Dedifferentiated amniotic fluid mesenchymal stem cell (primary cell): ENCODE measurements around the gene ZNF33B.
"Not testable (repeated sequence)": the region's sequence is repeated elsewhere in the genome, so short reads cannot be mapped to it uniquely, and the experiment has no call there.

Experiments
- DNase-seq: peaks from one replicate; pipeline ENCODE4 v3.0.0-alpha.2; 2016; ENCODE audit errors: extremely low spot score

Gene ZNF33B

DNA sequence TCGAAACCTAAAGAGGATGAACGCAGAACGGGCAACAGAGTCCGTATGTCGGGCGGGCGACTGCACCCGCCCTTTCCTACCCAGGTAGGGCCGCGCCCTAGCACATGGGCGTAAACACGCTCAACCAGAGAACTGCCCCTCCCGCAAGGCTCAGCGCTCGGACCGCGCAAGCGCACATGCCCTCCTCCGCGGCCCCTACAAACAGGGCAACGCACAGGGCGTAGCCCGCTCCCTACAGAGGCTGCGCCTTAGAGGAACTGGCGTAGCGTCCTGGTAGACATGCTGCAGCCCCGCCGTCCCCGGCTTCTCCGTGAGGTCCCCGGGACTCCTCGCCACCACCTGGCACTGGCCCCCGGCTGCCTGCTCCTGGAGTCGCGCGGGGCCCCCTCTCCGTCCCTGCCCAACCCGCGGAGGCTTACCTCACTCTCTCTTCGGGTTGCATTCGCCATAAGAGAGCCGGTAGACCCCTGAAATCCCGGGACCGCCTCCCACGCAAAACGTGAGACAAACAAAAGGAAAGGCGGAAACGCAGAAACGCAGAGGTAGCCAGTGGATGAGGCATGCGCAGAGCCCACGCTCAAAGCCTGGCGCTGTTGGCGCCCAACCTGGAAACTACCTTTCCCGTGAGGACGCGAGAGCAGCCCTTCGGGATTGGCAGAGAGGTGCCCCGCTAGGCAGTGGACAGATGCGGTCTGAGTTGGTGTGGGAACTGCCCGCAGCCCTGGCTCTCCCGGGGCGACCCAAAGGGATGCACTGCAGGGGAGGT lies at the start of gene ZNF33B:
Gene ZNF33B (minus strand): TSS at position 516 of the 766 bp plus-strand sequence. CDS start 1,642 bp downstream, outside the sequence.
- DNase-seq, result peak; percentile 79

DNA sequence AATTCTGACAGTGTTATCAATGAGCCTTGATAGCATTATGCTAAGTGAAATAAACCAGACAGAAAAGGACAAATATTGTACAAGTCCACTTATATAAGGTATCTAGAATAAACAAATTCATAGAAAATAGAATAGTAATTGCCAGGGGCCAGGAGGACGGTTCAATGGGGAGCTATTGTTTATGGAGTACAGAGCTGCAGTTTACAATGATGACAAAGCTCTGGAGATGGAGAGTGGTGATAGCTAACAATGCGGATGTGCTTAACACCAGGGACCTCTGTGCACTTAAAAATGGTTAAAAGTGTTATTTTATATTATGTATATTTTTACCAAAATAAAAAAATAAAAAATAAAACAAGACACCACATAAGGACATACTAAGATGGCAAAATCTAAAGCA lies 46.1 kb upstream of the ZNF33B start:
- no peak for DNase-seq

DNA sequence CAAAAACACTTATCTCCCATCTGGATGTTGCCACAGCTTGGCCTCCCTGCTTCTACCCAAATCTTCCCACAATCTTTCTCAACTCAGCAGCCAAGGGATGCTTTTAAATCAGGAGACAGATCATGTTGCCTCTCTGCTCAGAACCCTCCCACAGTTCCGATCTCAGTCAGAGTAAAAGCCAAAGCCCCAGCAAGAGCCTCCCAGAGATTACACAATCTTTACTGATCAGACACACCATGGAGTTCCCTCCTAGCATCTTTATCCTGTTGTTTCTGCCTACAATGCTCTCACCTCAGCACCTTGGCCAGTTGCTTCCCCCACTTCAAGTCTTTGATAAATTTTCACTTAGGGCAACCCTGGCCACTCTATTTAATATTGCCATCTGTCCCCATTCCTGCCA lies 41.9 kb upstream of the ZNF33B start:
- DNase-seq, result no peak

DNA sequence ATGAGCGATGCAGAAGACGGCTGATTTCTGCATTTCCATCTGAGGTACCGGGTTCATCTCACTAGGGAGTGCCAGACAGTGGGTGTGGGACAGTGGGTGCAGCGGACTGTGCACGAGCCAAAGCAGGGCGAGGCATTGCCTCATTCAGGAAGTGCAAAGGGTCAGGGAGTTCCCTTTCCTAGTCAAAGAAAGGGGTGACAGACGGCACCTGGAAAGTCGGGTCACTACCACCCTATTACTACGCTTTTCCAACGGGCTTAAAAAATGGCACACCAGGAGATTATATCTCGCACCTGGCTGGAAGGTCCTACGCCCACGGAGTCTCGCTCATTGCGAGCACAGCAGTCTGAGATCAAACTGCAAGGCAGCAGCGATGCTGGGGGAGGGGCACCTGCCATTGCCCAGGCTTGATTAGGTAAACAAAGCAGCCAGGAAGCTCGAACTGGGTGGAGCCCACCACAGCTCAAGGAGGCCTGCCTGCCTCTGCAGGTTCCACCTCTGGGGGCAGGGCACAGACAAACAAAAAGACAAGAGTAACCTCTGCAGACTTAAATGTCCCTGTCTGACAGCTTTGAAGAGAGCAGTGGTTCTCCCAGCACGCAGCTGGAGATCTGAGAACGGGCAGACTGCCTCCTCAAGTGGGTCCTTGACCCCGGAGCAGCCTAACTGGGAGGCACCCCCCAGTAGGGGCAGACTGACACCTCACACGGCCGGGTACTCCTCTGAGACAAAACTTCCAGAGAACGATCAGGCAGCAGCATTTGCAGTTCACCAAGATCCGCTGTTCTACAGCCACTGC lies 27.0 kb upstream of the ZNF33B start:
- not testable (repeated sequence) for DNase-seq

DNA sequence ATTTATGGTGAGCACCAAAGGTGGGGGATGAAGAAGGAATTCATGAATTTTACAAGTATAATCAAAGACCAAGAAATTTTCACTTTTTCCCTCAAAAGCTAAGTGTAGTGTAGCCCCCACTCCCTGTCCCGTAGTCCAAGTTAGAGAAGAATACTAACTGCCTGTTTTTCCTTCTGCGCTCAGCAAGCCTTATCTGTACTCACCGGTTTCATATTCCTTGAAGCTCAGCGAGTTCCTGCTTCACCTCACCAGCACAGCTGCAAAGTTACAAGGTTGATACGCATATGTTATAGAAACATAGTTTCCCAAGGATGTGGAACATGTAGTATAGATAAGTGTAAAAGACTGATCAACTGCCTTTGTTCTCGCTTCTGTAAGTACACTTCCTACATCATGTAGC lies 16.0 kb upstream of the ZNF33B start:
- no peak for DNase-seq

DNA sequence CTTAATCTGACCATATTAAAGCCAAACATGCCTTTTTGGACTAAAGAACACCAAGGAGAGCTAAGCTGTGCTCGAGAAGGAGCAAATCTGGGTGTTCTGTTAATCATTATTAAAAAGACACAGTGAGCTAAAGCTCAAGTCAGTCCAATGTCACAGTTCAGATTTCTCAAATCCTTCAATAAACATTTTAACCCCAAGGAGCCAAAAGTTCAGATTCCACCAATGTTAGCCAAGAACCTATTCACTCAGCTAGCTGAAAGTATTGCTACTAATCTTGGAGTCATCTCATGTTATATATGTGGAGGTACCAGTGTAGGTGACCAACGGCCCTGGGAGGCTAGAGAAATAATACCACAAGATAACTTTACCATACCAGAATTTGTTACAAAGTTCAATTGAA lies 14.5 kb upstream of the ZNF33B start:
- DNase-seq, result no peak

GRCh38 chr10:42650374-42650773 lies 12.0 kb upstream of the ZNF33B start:
- DNase-seq, result no peak

DNA sequence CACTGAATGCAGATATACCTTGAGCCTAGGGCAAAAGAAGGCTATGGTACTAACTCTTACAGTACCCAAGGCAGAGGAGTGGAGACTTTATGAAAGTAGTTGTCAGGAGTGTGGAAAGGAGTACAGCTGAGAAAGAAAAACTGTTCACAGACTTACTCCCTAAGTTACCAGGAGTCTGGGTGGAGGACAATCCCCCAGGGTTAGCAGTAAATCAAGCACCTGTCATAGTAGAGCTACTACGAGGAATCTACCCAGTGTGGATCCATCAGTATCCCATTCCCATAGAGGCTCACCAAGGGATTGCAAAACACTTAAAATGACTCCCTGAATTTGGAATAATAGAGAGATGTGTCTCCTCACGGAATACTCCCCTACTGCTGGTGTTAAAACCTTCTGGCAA lies 10.1 kb upstream of the ZNF33B start:
- no peak for DNase-seq

GRCh38 chr10:42646687-42647640 lies 8.6 kb upstream of the ZNF33B start:
- DNase-seq, result no peak

DNA sequence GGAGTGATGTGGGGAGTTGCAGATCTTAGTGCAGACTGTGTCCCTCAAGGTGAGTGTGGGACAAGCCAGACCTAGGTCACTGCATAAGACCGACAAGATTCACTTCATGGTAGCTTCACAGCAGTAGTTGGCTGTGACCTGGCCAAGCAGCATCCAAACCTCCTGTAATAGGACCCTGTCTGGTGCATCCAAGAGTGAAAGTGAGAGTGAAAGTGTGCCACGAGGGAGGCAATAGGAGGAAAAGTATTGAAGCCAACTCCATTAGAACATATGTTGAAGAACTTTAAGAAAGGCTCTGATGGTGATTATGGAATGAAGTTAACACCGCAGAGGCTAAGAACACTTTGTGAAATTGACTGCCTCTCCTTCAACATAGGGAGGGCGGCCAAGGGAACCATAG lies 7.8 kb upstream of the ZNF33B start:
- no peak for DNase-seq

- DNase-seq, result no peak
These were observed 7.1 kb upstream of the ZNF33B start for GRCh38 chr10:42645516-42645915.

GRCh38 chr10:42645103-42645502 lies 6.7 kb upstream of the ZNF33B start:
- no peak for DNase-seq

DNA sequence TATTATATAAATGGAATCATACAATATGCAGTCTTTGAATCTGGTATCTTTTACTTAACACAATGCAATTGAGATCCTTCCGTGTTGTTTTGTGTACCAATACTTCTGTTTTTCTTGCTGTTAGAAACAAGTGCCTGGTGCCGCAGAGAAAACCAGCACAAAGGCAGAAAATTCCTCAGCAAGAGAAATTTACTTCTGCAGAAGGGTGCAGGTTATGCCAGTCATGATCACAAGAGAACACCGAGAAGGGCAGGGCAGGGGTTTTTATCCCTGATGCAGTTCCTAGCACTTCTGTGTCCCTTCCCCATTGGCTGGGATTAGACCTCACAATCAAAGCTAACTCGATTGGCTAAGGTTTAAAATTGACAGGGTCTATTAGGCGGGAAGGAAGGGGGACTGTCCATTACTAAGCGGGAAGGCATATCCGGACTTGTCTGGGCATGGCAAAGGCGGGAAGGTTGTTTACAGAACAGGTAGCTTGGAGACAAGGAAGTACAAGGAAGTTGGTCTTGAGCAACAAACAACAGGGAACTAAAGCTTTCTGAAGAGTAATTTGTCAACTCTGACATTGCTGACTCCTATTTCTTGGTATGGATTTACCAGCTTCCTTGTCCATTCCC lies 2.4 kb upstream of the ZNF33B start:
- DNase-seq, result no peak

GRCh38 chr10:42638821-42639270 lies 476 bp upstream of the ZNF33B start:
- no peak for DNase-seq

- no peak for DNase-seq
These were observed 719 bp downstream of the ZNF33B start for GRCh38 chr10:42637648-42638054.

GRCh38 chr10:42637142-42637541 lies 1.2 kb downstream of the ZNF33B start:
- no peak for DNase-seq

- DNase-seq, result no peak
These were observed 3.3 kb downstream of the ZNF33B start for GRCh38 chr10:42635098-42635497.

DNA sequence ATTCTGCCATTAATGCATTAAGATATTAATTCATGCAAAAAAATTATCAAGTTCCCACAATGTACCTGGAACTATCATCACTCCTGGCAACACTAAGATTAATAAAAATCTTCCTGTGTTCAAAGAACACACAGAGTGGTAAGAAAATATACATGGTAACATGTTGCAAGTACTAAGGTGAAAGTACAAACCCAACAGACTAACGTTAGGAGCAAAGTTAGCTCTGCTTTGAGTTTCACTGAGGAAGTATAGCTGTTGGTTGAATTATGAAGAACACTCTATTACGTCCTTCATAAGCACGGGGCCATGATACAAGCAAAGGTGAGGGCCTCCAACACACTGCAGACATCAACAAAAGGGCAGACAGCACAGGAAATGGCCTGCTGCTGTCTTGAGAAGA lies 5.8 kb downstream of the ZNF33B start:
- no peak for DNase-seq

DNA sequence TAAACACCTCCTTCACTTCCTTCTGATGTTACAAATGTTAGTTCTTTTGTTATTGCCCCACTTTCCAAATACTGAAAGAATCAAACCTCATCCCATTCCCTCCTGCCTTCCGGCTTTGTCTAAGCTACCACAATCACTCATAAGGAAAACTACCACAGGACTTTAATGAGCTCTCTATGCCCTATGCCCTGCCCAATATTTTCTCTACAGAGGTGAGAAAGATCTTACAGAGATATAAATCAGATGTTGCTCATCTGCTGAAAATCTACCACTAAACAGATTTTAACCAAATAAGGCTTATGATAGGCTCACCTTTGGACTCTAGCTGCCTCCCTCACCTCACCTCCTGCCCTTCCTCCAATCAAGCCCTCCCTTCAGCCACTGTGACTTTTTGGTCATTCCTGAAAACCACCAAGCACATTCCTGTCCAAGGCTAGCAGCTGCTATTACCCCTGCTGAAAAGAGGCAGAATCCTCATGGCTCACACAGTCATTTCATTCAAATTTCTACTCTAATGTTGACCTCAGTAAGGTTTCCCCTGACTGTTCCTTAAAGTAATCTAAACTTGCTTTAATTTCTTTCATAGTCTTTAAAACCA lies 7.7 kb downstream of the ZNF33B start:
- no peak for DNase-seq

DNA sequence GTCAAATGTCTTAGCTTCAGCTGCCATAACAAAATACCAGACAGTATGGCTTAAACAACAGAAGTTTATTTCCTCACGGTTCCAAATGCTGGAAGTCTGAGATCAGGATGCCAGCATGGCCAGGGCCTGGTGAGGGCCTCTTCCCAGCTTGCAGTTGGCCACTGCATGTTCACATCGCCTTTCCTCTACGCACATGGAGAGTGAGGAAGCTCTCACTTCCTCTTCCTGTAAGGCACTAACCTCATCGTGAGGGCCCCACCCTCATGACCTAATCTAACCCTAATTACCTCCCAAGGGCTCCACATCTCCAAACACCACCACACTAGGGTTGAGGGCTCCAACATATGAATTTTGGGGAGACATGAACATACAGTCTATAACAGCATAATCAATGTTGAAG lies 14.4 kb downstream of the ZNF33B start:
- no peak for DNase-seq

DNA sequence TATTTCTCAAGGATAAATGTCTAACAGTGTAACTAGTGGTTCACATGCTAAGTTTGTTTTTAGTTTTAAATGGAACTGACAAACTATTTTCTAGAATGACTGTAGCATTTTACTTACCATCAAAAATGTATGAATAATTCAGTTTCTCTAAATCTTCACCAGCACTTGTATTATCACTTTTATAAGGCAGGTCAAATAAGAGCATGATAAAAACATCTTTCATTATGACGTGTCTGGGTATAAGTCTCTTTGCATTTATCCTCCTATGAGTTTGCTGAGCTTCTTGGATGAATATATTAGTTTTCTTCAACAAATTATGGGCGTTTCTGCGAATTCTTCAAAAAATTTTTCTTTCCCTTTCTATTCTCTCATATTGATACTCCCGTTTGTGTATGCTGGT lies 19.9 kb downstream of the ZNF33B start:
- no peak for DNase-seq
